ENCODE results near the gene TUBB6. TPM values are rescaled to one million over a fixed set of nuclear protein-coding genes. Genes with fewer than 3 reads are reported as not detected.

Gene TUBB6
- total RNA-seq, 1 experiment from 2014 or later = 87.1 TPM

DNA sequence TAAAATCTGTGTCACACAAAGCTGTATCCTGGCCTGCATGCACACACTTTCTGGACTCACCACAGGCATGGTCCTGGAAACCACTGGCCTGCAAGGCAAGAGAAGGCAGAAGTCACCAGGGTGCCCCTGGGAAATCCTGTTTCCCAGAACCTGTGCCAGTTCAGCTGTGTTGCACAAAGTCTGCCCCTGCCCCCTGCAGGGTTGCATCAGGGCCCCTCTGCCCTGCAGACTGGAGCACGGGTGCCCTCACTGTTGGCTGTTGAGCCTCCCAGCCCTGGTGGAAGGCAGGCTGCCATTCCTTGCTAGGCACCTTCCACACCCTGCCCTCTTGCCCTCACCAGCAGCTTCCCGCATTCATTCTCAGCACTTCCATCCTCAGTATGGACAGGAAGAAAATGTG lies 18.0 kb upstream of the TUBB6 start:
- DNase-seq (ENCODE audit: extremely low read depth, low read depth) = no peak

DNA sequence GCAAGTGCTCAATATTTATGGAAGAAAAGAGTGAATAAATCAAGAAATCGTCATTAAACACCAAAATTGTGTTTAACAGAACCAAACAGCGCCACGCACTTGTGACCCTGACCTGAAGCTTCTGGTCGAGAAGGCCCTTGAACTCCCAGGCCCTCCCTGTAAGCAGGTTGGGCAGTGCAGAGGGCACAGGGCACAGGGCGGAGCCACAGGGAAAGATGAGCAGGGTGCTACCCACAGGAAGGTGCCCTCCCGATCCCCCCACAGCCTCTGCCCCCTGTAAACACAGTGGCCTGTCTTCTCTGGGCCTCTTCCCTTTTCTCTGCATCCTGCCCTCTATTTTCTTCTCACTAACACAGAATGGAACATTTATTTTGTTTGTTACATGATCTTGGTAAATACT lies 16.9 kb upstream of the TUBB6 start:
- DNase-seq (ENCODE audit: extremely low read depth, low read depth) = no peak

DNA sequence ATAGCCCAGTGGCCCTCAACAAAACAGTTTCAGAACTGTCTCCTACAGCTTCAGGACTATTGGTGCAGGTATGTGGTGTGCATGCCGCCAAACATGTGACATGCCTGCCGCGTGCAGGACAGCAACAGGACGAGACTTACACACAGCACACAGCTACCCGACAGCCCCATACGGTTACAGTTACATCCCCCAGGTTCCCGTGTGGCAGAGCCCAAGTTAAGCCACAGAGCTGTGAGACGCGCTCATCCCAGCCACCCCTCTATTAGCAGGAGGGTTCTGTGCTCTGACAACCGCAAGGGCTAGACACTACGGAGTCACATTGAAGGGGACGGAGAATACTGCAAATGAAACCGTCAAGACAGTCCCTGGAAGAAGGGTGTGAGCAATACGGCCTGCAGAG lies 16.4 kb upstream of the TUBB6 start:
- DNase-seq (ENCODE audit: extremely low read depth, low read depth) = no peak

DNA sequence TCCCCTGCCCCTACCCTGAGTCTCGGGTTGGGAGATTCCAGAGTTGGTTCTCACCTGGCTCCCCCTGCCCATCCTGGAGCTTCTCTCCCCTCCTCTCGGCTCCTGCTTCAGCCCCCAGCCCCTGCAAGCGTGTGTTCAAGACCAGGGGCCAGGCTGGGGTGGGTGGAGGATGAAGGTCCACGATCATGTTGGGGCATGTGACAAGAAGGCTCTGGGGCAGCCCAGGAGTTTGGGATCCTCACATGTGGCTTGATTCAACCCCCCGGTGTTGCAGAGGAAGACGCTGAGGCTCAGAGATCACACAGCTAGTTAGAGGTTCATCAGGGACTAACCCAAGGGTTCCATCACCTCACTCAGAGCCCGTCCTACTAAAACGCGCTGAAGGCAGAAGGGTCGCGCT lies 14.2 kb upstream of the TUBB6 start:
- DNase-seq (ENCODE audit: extremely low read depth, low read depth) = no peak

GRCh38 chr18:12295389-12296086 lies 12.5 kb upstream of the TUBB6 start:
- no peak for DNase-seq (ENCODE audit: extremely low read depth, low read depth)

- no peak for DNase-seq (ENCODE audit: extremely low read depth, low read depth)
Measured at GRCh38 chr18:12296087-12296403, 12.0 kb upstream of the TUBB6 start.

DNA sequence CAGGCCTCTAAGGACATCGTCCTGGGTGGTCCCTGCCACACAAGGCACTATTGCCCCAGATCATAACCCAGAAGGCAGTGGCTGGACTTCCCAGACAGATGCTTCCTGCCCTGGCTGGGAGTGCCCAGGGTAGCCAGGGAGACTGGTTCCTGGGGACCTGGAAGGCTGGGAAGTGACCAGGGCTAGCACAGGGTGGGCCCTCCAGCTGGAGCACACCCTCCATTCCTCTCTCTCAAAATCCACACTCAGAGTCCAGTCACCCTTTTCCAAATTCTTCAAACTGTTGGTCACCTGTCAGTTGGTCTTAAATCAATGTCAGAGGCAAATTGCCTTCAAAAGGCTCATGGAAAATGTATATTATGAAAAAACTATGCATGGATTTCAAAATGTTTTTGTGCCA lies 11.6 kb upstream of the TUBB6 start:
- no peak for DNase-seq (ENCODE audit: extremely low read depth, low read depth)

GRCh38 chr18:12299862-12300261 lies 8.2 kb upstream of the TUBB6 start:
- DNase-seq (ENCODE audit: extremely low read depth, low read depth) = no peak

DNA sequence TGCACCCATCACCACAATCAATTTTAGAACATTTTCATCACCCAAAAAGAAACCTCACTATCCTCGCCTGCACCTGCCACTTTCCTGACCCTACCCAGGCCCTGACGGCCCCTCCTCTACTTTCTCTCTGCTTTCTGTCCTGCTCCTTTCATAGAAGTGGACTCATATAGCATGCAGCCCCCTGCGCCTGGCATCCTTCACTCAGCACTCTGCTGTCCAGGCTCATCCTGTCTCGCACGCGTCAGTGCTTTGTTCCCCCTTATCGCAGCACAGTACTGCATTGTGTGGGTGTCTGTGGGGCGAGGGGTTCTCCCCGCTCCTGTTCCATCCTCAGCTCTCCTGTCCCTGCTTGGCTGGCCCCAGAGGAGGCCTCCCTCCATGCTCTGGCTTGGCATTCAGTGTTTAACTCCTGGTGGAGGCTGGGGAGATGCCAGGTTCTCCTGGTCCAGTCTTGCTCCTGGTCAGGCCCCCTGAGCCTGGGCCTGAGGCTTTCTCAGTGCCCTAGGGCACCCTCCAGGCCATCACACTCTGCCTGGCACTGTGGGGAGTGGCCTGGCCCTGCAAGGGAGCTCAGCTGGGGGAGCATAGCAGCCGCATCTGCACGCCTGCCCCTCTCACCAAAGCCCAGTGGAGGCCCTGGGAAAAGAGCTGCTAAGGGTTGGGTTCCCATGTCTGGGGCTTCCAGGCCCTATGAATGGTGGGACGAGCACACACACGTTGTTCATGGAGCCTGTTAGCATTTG lies 6.6 kb upstream of the TUBB6 start:
- no peak for DNase-seq (ENCODE audit: extremely low read depth, low read depth)

GRCh38 chr18:12302391-12303147 lies 5.5 kb upstream of the TUBB6 start:
- DNase-seq (ENCODE audit: extremely low read depth, low read depth) = no peak

- DNase-seq (ENCODE audit: extremely low read depth, low read depth) = no peak
Measured at GRCh38 chr18:12304351-12305210, 3.5 kb upstream of the TUBB6 start.

- no peak for DNase-seq (ENCODE audit: extremely low read depth, low read depth)
Measured at GRCh38 chr18:12305211-12305610, 2.8 kb upstream of the TUBB6 start.

DNA sequence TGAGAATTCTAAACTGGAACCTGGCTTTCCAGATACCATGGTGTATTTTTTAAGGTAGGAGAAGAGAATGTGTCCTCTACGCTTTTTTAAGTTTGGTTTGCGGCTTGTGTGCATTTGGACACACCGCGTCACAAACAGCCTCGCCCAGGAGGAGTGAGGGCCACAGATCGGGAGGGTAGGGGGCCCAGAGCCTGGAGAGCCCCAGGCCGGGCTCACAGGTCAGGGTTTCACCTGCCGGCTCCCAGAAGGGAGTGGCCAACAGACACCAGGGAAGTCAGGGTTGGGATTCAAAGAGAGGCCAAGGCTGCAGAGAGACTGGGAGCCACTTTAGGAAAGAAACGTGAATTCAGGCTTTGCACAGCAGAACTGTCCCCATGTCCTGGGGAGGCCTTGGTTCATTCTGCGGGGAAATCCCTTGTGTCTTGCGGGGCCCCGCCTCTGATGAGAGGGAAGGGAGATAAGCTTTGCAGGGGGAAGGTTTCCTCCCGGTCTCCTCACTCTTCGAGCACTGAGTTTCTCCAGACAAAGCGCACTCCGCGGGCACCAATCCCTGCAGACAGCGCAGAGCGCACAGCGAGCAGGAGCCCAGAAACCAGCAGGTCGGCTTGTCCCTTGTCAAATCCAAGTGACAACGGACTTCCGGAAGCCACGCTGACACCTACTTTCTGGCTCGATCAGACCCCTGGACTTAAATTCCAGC lies 2.0 kb upstream of the TUBB6 start:
- no peak for DNase-seq (ENCODE audit: extremely low read depth, low read depth)

DNA sequence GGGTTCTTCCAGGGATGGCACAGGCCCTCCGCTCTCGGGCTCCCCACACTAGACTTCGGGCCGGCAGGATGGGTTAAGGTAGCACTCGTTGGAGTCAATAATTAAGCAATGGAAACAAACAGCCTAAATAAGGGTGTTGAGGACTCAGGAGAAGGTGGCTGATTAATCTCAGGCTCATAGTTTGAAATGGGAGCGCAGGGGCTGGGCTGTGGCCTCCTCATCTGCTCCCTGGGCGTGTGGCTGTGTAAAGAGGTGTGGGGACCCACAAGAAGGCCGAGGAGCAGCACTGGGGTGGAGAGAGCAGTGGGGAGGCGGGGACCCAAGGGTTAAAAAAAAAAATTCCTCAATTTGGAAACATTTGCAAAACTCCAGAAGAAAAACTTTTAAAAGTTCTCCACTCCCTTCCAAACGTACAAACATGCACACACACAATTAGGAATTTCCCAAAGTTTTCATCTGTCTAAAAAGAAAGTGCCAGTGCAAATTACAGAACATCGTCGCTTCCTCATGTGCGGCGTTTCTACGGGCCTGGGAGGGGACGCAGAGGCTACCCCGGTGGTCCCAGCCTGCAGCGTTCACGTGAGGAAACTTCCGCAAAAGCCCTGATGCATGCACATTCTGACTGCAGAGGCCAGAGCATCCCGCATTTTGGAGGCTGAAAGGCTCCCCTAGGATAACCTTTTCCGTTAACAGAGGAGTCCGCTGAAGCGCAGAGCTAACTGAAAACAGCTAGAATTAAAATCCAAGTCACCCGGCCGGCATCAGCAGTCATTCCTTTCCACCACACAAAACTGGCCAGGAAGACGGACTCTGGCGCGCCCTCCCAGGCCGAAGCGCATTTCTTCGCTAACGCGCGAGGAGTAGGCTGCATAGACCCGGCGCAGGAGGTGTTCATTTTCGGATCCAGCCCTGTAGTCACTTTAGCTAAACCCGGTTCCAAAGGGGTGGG lies 1.0 kb upstream of the TUBB6 start:
- DNase-seq (ENCODE audit: extremely low read depth, low read depth) = no peak

- DNase-seq (ENCODE audit: extremely low read depth, low read depth) = peak; percentile 65
Measured at GRCh38 chr18:12308386-12309100, 502 bp downstream of the TUBB6 start.

DNA sequence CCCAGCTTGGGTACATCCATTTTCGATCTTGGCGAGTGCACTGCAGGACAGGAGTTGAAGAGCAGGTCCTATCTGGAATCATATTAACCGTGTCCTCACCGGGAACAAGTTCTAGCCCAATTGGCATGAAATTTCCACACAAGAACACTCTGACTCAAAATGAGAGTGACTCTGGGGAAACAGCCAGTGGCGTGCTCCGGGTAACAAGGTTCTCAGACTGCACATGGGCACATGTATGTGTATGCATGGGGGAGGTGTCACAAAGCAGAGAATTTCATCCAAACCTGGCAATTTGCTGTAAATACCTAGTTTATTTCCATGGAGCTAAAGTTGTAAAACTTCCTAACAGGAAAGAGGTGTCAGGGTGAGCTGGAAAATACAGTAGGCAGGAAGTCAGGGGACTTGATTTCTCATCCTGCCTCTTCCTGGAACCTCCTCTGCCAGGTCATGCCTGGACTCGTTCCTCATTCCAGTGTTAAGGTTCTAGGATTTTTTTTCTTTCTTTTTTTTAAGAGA lies 1.7 kb downstream of the TUBB6 start:
- DNase-seq (ENCODE audit: extremely low read depth, low read depth) = no peak

DNA sequence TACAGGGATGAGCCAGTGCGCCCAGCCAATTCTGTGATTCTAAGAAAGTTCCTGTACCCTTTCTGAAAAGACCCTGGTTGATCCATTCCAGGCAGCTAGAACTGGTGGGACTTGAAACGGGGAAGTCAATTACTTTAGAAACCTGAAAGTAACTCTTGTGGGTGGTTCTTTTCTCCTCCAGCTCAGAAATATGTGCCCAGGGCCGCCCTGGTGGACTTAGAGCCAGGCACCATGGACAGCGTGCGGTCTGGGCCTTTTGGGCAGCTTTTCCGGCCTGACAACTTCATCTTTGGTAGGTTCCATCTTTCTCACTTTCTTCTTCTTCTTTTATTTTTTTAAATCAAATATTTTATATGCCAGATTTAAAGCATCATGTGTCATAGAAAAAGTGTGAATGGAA lies 2.7 kb downstream of the TUBB6 start:
- DNase-seq (ENCODE audit: extremely low read depth, low read depth) = no peak

- no peak for DNase-seq (ENCODE audit: extremely low read depth, low read depth)
Measured at GRCh38 chr18:12312976-12313375, 4.9 kb downstream of the TUBB6 start.
